ENCODE data around the gene IFNA8.

The IFNA8 gene

GRCh38 chr9:21455320-21455719 lies 46.4 kb downstream of the IFNA8 start:
- no peaks in the 10 kb centered on the region for H3K9me3 ChIP-seq (ENCODE audit: control insufficient read depth, low read length)
- H3K27ac ChIP-seq (ENCODE audit: low read depth, low read length, severe bottlenecking): no peak overlapping the region
- H3K4me1 ChIP-seq (ENCODE audit: control insufficient read depth, insufficient read depth, low read length, poor library complexity, severe bottlenecking): peaks cover 9% of the 10 kb centered on the region
- no peak overlapping the region for H3K4me3 ChIP-seq (ENCODE audit: extremely low read depth, insufficient read depth, low read length, poor library complexity, severe bottlenecking)
- H3K36me3 ChIP-seq (ENCODE audit: control insufficient read depth, insufficient read depth, low read length): no peaks in the 10 kb centered on the region

Measured in mesodermal cell (in vitro differentiated cells).